HEK293T (cell line): ENCODE results near the gene GPA33.

Experiments
- CTCF ChIA-PET: fragments of 350-600 bp; formaldehyde crosslinking; extraction: SDS; loops from one replicate; lab custom pipeline; 2021; ENCODE audit warnings: antibody characterized with exemption, inconsistent platforms; lab: Yijun Ruan, JAX
- POLR2A ChIA-PET: fragments of 350-600 bp; formaldehyde crosslinking; extraction: SDS; loops from one replicate; lab custom pipeline; 2020; ENCODE audit warnings: antibody characterized with exemption, inconsistent platforms; lab: Yijun Ruan, JAX
- DNase-seq: peaks from one replicate; pipeline ENCODE4 v3.0.0; 2012; ENCODE audit warnings: mixed read lengths; ENCODE audit errors: extremely low spot score
- ARNT ChIP-seq: fragments of 450-650 bp; IDR thresholded peaks from 2 replicates; pipeline ENCODE4 v1.6.1; 2017; ENCODE audit warnings: mild to moderate bottlenecking
- BHLHE40 ChIP-seq: fragments of 450-650 bp; IDR thresholded peaks from 2 replicates; pipeline ENCODE4 v1.6.1; 2016; ENCODE audit warnings: mild to moderate bottlenecking, moderate library complexity, borderline replicate concordance
- CTBP1 ChIP-seq: fragments of 450-650 bp; IDR thresholded peaks from 2 replicates; pipeline ENCODE4 v1.6.1; 2016; ENCODE audit warnings: borderline replicate concordance
- ELF4 ChIP-seq: fragments of 450-650 bp; IDR thresholded peaks from 2 replicates; pipeline ENCODE4 v1.6.1; 2017; ENCODE audit warnings: antibody characterized with exemption
- FOXA1 ChIP-seq: fragments of 450-650 bp; IDR thresholded peaks from 2 replicates; pipeline ENCODE4 v1.6.1; 2016; ENCODE audit warnings: mild to moderate bottlenecking
- FOXK2 ChIP-seq: fragments of 450-650 bp; IDR thresholded peaks from 2 replicates; pipeline ENCODE4 v1.6.1; 2016; ENCODE audit warnings: mild to moderate bottlenecking
- FOXM1 ChIP-seq: fragments of 450-650 bp; IDR thresholded peaks from 2 replicates; pipeline ENCODE4 v1.6.1; 2017; ENCODE audit warnings: mild to moderate bottlenecking, borderline replicate concordance
- HDGF ChIP-seq: fragments of 450-650 bp; IDR thresholded peaks from 2 replicates; pipeline ENCODE4 v1.6.1; 2017; ENCODE audit warnings: antibody characterized with exemption, borderline replicate concordance
- L3MBTL2 ChIP-seq: fragments of 450-650 bp; conservative IDR thresholded peaks from 2 replicates; pipeline ENCODE4 v1.6.1; 2016; ENCODE audit warnings: mild to moderate bottlenecking
- LEF1 ChIP-seq: fragments of 450-650 bp; IDR thresholded peaks from 2 replicates; pipeline ENCODE4 v1.6.1; 2017; ENCODE audit warnings: mild to moderate bottlenecking, borderline replicate concordance
- NFRKB ChIP-seq: fragments of 450-650 bp; IDR thresholded peaks from 2 replicates; pipeline ENCODE4 v1.6.1; 2016; ENCODE audit warnings: mild to moderate bottlenecking, moderate library complexity
- SP1 ChIP-seq: fragments of 450-650 bp; IDR thresholded peaks from 2 replicates; pipeline ENCODE4 v1.6.1; 2017
- SUZ12 ChIP-seq: fragments of 450-650 bp; IDR thresholded peaks from 2 replicates; pipeline ENCODE4 v1.6.1; 2016; ENCODE audit warnings: mild to moderate bottlenecking
- TARDBP ChIP-seq: fragments of 450-650 bp; IDR thresholded peaks from 2 replicates; pipeline ENCODE4 v1.6.1; 2016
- ZNF384 ChIP-seq: fragments of 450-650 bp; IDR thresholded peaks from 2 replicates; pipeline ENCODE4 v1.6.1; 2016
- TF ChIP-seq, protein P1 (sequence below): fragments of 450-650 bp; IDR thresholded peaks from 2 replicates; pipeline ENCODE4 v1.6.1; 2016

The GPA33 gene

DNA sequence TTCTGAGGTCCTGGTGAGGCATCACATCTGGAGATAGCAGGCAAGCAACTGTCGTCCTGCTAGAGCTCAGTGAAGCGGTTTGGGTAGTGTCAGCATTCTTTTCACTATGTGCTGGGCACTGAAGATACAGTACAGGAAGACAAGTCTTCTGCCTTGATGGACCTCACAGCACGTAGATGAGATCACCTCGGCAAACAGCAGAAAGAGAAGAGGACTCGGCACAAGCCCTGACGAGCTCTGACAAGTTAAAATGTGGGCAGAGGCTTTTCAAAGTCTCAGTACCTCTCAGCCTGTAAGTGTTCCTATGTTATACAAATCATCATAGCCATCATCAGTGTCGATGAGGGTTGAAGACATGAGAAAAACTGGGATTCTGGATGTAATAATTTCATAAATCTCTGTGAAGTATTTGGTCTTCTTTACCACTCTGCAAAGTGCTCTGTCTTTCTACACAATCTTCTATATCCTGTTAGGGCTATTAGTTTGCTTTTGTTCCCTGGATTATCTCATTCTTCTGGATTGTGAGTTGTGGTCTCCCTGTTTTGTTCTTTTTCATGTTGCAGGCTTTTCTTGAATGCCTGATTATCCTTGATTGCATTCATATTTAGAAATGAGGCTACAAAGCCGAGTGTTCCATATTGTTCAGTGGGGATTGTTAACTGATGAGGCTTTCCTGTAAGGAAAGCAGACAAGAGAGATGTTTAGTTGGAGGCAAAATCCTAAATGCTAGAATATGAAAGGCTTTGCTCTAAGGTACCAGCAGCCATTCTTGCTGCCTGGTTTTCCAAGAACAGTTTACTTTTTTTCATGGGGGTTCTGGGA, 76.9 kb downstream of the GPA33 start:
- TF ChIP-seq LEF1 (no peak), ELF4 (no peak), FOXM1 (no peak), BHLHE40 (no peak), HDGF (no peak), SP1 (no peak), CTBP1 (no peak), FOXK2 (no peak), ARNT (no peak), ZNF384 (no peak), SUZ12 (no peak), TARDBP (no peak), NFRKB (no peak), L3MBTL2 (no peak), FOXA1 (no peak)
- TF ChIP-seq, protein P1, sequence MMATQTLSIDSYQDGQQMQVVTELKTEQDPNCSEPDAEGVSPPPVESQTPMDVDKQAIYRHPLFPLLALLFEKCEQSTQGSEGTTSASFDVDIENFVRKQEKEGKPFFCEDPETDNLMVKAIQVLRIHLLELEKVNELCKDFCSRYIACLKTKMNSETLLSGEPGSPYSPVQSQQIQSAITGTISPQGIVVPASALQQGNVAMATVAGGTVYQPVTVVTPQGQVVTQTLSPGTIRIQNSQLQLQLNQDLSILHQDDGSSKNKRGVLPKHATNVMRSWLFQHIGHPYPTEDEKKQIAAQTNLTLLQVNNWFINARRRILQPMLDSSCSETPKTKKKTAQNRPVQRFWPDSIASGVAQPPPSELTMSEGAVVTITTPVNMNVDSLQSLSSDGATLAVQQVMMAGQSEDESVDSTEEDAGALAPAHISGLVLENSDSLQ: no peak
- ChIA-PET CTCF (interaction anchor here (1.0 kb wide), 1 partner anchor 11 kb away, joined by 3 read pairs; no protein-coding TSS in a partner anchor), POLR2A (interaction anchor here (0.8 kb wide), 1 partner anchor 31 kb away, joined by 3 read pairs; no protein-coding TSS in a partner anchor)
- DNase-seq: no peak

DNA sequence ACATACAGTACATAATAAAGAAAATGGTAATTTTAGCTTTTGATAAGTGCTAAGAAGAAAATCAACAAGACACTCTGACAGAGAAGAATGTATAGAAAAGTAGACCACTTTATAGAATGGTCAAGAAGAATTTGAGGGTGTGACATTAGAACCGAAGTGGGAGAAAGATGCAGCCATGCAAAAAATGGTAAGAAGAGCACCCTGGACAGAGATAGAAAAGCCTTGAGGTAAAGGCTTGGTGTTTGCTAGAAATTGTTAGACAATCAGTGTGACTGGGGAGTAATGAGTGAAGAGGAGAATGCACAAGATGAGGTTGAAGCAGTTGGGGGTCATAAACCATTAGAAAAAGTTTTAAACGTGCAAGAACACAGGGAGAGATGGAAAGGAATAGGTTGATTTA, 77.6 kb downstream of the GPA33 start:
- no peak for TF ChIP-seq ZNF384
- TF ChIP-seq NFRKB: no peak
- TF ChIP-seq TARDBP: no peak
- no peak for TF ChIP-seq FOXA1
- TF ChIP-seq LEF1: no peak
- TF ChIP-seq, protein P1: no peak
- no peak for TF ChIP-seq FOXM1
- no peak for TF ChIP-seq ARNT
- TF ChIP-seq ELF4: no peak
- no peak for TF ChIP-seq HDGF
- TF ChIP-seq L3MBTL2: no peak
- no peak for TF ChIP-seq FOXK2
- TF ChIP-seq CTBP1: no peak
- no peak for TF ChIP-seq SP1
- TF ChIP-seq SUZ12: no peak
- TF ChIP-seq BHLHE40: no peak
- POLR2A ChIA-PET: interaction anchor here (0.8 kb wide), 1 partner anchor 32 kb away, joined by 3 read pairs; no protein-coding TSS in a partner anchor
- CTCF ChIA-PET: interaction anchor here (1.0 kb wide), 1 partner anchor 10 kb away, joined by 3 read pairs; no protein-coding TSS in a partner anchor
- no peak for DNase-seq

DNA sequence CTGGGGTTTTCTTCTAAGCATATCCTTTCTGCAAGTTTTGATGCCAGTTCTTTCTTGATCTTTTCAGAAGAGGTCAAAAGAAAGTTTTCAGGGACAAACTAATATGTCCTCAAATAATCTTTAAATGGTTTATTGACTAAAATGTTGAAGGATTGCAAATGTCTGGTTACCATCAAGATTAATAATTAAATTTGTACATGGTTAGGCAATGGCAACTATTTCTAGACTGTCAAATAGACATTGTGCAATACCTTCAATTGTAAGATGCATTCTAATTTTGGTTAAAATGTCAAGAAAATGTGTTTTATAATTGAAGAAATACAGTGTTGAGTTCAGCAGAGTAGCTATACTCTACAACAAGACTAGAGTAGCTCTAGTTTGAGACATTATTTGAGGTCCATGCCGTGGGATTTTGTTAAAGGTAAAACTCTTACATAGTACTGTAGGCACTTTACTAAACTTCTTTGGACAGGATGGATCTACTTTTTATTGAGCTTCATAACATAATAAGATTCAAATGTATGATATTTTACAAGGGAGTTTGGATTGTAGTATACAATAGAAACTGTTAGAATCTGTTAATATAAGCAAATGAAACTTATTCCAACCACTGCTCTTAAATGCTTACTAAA, 78.5 kb downstream of the GPA33 start:
- ChIA-PET CTCF (no interaction called here), POLR2A (no interaction called here)
- TF ChIP-seq LEF1 (no peak), ARNT (no peak), TARDBP (no peak), ZNF384 (no peak)
- DNase-seq: no peak

DNA sequence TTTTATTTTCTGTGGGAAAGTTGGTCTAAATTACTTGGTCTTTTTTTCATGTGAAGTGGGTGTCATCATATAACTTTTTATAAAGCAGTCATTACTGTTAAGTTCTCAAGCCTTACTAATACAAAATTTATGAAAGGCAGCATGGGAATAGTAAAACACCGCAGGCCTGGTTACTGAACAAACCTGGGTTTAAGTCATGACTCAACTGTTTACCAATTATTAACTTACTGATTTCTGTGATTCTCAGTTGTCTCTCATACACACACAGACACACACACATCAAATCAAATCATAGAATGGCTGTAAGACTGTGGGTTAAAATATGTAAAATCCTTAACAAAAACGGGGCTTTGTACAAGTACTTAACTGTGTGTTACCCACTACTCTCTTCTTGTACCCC, 86.5 kb downstream of the GPA33 start:
- ChIA-PET CTCF (no interaction called here), POLR2A (no interaction called here)
- DNase-seq: no peak
- TF ChIP-seq CTBP1: no peak
- no peak for TF ChIP-seq ARNT
- no peak for TF ChIP-seq LEF1
- TF ChIP-seq ZNF384: no peak
- TF ChIP-seq HDGF: no peak
- TF ChIP-seq BHLHE40: no peak
- TF ChIP-seq FOXA1: no peak
- no peak for TF ChIP-seq L3MBTL2
- no peak for TF ChIP-seq TARDBP
- no peak for TF ChIP-seq ELF4
- no peak for TF ChIP-seq SP1
- TF ChIP-seq SUZ12: no peak
- no peak for TF ChIP-seq FOXM1
- TF ChIP-seq FOXK2: no peak
- no peak for TF ChIP-seq NFRKB
- TF ChIP-seq, protein P1: no peak
